ENCODE results near the gene DSPP. TPM values are rescaled to one million over a fixed set of nuclear protein-coding genes. Genes with fewer than 3 reads are reported as not detected.

Gene DSPP
- total and polyA plus RNA-seq, 11 donors: not detected

DNA sequence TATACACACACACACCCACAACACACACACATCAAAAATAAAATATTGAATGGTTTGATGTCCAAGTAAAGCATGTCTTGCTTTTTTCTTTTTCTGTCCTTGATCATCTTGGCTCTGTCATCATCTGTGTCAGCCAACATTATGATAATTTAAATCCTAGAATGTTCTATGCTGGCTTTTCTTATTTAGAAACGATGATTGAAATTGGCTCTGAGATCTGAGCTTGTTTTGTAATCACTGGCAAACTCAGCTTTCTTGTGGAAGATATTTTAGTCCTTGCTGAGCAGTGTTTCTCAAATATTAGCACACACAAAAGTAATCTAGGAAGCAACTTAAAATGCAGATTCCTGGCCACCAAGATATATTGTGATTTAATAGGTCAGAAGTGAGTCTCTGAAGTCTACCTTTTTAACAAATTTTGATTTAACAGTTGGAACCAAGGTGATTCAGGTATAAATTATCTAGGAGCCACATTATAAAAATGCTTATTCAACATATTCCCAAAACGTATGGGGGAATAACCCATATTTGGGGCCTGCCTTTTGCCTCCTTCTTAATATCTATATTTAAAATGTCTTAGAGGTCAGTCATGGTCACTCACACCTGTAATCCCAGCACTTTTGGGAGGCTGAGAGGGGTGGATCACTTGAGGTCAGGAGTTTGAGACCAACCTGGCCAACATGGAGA lies 24.0 kb upstream of the DSPP start:
- no peak for DNase-seq
- TF ChIP-seq POLR2A (IDR thresholded peaks at IDR 0.05): no peak
- TF ChIP-seq CTCF (IDR thresholded peaks at IDR 0.05): no peak
- H3K27ac ChIP-seq: no peak overlapping the region
- H3K27me3 ChIP-seq: no peaks in the 10 kb centered on the region
- H3K4me1 ChIP-seq: peaks cover 0 to 6% (median 0%) of the 10 kb centered on the region in 12 donors
- no peaks in the 10 kb centered on the region for H3K9me3 ChIP-seq
- no peaks in the 10 kb centered on the region for H3K36me3 ChIP-seq
- H3K4me3 ChIP-seq: no peak overlapping the region
- ATAC-seq: no peak
- intact Hi-C loops (cut with DNase I): no loop called here
- 70 to 78% (median 76%) methylated on average over 2 of the region's 2 CpGs for WGBS, 4 donors

GRCh38 chr4:87589531-87589930 lies 18.8 kb upstream of the DSPP start:
- peaks cover 0 to 6% (median 0%) of the 10 kb centered on the region in 12 donors for H3K4me1 ChIP-seq
- peak overlapping the region in 2 of 12 donors; percentile 18 to 33 for H3K27ac ChIP-seq
- DNase-seq: no peak
- peak in 3 of 4 donors; percentile 60 to 79 (median 77) for ATAC-seq
- intact Hi-C loops (cut with DNase I): no loop called here
- no peaks in the 10 kb centered on the region for H3K36me3 ChIP-seq
- H3K27me3 ChIP-seq: no peaks in the 10 kb centered on the region
- TF ChIP-seq CTCF (IDR thresholded peaks at IDR 0.05) (no peak), POLR2A (IDR thresholded peaks at IDR 0.05) (no peak)
- H3K4me3 ChIP-seq: no peak overlapping the region
- peaks cover 0 to 4% (median 0%) of the 10 kb centered on the region in 12 donors for H3K9me3 ChIP-seq

GRCh38 chr4:87592124-87592523 lies 16.2 kb upstream of the DSPP start:
- Histone ChIP-seq H3K4me1 (peaks cover 0 to 6% (median 0%) of the 10 kb centered on the region in 12 donors), H3K9me3 (peaks cover 0 to 17% (median 1%) of the 10 kb centered on the region in 12 donors), H3K36me3 (no peaks in the 10 kb centered on the region), H3K27ac (no peak overlapping the region), H3K27me3 (no peaks in the 10 kb centered on the region), H3K4me3 (no peak overlapping the region)
- intact Hi-C loops (cut with DNase I): no loop called here
- TF ChIP-seq POLR2A (IDR thresholded peaks at IDR 0.05) (no peak), CTCF (IDR thresholded peaks at IDR 0.05) (no peak)
- no peak for ATAC-seq
- 75 to 85% (median 82%) methylated on average over 2 of the region's 2 CpGs for WGBS, 4 donors
- DNase-seq: no peak

DNA sequence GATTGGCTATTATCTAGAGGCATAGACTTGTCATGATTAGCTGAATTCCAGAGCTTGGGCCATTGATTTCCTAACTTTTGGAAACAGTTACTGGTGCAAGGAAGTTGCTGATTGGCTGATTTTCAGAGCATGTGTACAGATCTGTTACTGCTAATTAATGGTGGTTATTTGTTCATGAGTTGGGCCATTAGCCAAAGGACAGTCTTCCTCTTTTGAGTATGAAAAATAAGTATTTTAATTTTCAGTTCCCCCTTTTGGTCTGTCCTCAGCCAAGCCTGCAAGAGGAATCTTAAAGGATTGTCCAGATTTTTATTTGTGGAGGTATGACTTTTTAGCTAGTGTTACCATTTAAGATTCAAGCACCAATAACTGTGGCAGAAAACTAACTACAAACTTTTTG lies 7.0 kb upstream of the DSPP start:
- H3K9me3 ChIP-seq: peaks cover 0 to 10% (median 0%) of the 10 kb centered on the region in 12 donors
- ATAC-seq: no peak
- H3K4me3 ChIP-seq: no peak overlapping the region
- DNase-seq: no peak
- H3K27me3 ChIP-seq: no peaks in the 10 kb centered on the region
- H3K27ac ChIP-seq: no peak overlapping the region
- no peak for TF ChIP-seq POLR2A (IDR thresholded peaks at IDR 0.05)
- no peak for TF ChIP-seq CTCF (IDR thresholded peaks at IDR 0.05)
- H3K36me3 ChIP-seq: no peaks in the 10 kb centered on the region
- intact Hi-C loops (cut with DNase I): no loop called here
- no peaks in the 10 kb centered on the region for H3K4me1 ChIP-seq
